Heart left ventricle (tissue), 13 donors: ENCODE results near the gene LCN1.

Experiments used
- POLR2A ChIP-seq, 2 donors: fragments of 450-650 bp; IDR thresholded peaks; one replicate each; pipeline ENCODE4 v1.6.1; 2017; ENCODE audit warnings: antibody characterized with exemption in 2 of 2, mild to moderate bottlenecking in 2 of 2, moderate library complexity in 2 of 2
- TF ChIP-seq, protein P1 (sequence below), 12 donors: fragments of 200-600 bp; sonication (generic) in 4 of 12; IDR thresholded peaks; one replicate each; pipeline versions ENCODE4 v1.5.0 to v1.8.0; 2018 to 2022; ENCODE audit warnings: antibody characterized with exemption in 12 of 12, mild to moderate bottlenecking in 5 of 12
- donor health status: ischemic (EF 13 %, LVEDD 7.1; RV severe dilation, severe dysfunction).
- donor health status: DM: no; HTN: yes; CAD: no.
- donor health status: DM: no; HTN: no; CAD: no.
- donor health status: ischemic (EF 25% LVEDD 6.9; RV normal size, moderate dysfunction).
- donor health status: ischemic (EF 25% LVEDD 5.7; RV mildly dilated, moderate dysfunction).
- donor health status: ischemic (EF 35%, LVEDD 5.7; RV mildly dilated, moderate dysfunction).
- donor health status: nonischemic (EF 11% LVEDD 7.7; RV severe dilation, severe dysfunction).
- donor health status: DM: yes; HTN: yes; CAD: no.
- donor health status: PGD.
- donor health status: ischemic (EF 29% LVEDD 5.4; RV normal size, mild dysfunction).
- donor health status: nonischemic (EF 23%, LVEDD 6.1; RV moderate dilation, normal function).

DNA sequence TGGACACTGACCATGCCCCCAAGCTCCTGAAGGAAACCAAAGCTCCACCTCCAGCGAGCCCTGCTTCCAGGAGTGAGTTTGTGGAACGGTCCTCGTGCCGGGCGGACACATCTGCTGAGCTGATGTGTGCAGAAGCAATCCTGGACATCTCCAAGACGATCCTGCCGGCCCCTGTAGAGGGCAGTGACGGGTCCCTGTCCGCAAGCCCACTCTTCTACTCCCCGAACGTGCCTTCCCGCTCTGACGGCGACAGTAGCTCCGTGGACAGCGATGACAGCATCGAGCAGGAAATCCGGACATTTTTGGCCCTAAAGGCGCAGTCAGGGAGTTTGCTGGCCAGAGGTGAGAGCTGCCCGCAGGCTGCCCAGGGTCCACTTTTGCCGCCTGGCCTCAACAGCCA is 35.4 kb upstream of the LCN1 start:
- TF ChIP-seq, protein P1, sequence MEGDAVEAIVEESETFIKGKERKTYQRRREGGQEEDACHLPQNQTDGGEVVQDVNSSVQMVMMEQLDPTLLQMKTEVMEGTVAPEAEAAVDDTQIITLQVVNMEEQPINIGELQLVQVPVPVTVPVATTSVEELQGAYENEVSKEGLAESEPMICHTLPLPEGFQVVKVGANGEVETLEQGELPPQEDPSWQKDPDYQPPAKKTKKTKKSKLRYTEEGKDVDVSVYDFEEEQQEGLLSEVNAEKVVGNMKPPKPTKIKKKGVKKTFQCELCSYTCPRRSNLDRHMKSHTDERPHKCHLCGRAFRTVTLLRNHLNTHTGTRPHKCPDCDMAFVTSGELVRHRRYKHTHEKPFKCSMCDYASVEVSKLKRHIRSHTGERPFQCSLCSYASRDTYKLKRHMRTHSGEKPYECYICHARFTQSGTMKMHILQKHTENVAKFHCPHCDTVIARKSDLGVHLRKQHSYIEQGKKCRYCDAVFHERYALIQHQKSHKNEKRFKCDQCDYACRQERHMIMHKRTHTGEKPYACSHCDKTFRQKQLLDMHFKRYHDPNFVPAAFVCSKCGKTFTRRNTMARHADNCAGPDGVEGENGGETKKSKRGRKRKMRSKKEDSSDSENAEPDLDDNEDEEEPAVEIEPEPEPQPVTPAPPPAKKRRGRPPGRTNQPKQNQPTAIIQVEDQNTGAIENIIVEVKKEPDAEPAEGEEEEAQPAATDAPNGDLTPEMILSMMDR (IDR thresholded peaks at IDR 0.05) = no peak
- TF ChIP-seq POLR2A (IDR thresholded peaks at IDR 0.05) = no peak
